ENCODE measurements around the gene FHIT. TPM values are rescaled to one million over a fixed set of nuclear protein-coding genes. Genes with fewer than 3 reads are reported as not detected.
A peak's percentile ranks its signal among the peaks of the same experiment; 100 is the strongest.

Gene FHIT
- total RNA-seq, 1 donor = 2.2 TPM

DNA sequence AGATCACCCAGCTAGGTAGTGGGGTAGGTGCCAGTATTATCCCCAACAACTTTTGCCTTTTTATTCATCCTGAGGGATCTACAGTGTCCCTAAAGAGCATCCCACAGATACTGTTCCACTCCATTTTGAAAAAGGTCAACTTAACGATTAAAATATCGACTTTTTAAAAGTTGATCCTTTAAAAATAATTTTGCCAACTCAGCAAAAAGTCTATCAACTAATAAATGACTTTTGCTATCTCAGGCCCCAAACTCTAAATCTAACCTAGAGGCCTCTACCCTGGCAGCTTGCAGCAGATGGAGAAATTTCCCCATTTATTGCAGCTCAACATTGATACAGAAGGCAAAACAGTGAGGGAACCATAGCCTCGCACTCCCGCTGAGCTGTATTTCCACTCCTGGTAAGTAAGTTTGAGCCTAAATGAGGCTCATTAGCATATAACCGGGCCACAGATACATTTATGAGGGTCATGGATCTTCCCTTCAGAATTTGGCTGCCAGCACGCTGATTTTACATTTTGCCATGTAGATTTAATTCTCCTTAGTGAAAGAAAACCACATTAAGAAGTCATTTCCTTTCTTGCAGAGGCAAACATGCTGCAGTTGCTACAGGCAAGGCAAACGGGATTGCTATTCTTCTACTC, 1497.3 kb downstream of the FHIT start:
- DNase-seq (ENCODE audit: low read depth) = no peak
- H3K4me3 ChIP-seq (ENCODE audit: low read depth, low read length) = no peak overlapping the region
- TF ChIP-seq, protein P1, sequence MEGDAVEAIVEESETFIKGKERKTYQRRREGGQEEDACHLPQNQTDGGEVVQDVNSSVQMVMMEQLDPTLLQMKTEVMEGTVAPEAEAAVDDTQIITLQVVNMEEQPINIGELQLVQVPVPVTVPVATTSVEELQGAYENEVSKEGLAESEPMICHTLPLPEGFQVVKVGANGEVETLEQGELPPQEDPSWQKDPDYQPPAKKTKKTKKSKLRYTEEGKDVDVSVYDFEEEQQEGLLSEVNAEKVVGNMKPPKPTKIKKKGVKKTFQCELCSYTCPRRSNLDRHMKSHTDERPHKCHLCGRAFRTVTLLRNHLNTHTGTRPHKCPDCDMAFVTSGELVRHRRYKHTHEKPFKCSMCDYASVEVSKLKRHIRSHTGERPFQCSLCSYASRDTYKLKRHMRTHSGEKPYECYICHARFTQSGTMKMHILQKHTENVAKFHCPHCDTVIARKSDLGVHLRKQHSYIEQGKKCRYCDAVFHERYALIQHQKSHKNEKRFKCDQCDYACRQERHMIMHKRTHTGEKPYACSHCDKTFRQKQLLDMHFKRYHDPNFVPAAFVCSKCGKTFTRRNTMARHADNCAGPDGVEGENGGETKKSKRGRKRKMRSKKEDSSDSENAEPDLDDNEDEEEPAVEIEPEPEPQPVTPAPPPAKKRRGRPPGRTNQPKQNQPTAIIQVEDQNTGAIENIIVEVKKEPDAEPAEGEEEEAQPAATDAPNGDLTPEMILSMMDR (IDR thresholded peaks at IDR 0.05; ENCODE audit: insufficient read depth, low read depth, low read length) = no peak

DNA sequence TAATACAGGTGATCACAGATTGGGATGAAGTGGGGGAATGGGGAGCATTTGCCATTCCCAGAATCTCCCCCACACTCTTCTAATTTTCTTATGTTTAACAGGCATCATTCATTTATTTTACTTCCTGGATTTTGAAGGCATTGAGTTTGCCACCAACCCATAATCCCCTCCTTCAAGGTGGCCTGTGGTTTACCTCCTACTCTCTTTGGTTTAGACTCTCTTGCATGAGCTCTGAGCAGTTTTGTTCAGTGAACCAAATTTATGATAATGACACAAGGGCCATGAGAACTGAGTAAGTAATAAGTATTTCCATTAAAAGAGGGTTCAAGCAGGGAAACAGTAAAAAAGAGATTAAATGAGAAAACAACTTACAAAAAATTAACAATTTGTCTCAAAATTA, 1498.3 kb downstream of the FHIT start:
- DNase-seq (ENCODE audit: low read depth) = no peak
- H3K4me3 ChIP-seq (ENCODE audit: low read depth, low read length) = no peak overlapping the region
- TF ChIP-seq, protein P1 (IDR thresholded peaks at IDR 0.05; ENCODE audit: insufficient read depth, low read depth, low read length) = no peak

DNA sequence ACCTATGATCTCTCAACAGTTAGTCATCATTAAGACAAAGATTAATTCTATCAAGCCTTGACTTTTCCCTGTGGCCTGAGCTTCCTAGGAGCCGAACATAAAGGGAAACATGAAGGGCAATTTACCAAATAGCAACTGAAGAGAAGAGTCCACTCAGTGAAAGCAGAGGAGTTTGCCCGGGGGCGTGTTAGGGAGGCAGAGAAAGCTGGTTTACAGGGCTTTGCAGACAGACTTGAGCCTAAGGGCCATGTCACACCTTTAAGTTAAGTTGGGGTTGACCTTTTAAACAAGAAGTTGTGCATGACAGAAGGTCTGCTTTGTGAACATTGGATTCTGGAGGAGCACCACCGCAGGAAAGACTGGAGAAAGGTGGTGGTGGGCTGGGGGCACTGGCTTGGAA, 1499.6 kb downstream of the FHIT start:
- no peak overlapping the region for H3K4me3 ChIP-seq (ENCODE audit: low read depth, low read length)
- TF ChIP-seq, protein P1 (IDR thresholded peaks at IDR 0.05; ENCODE audit: insufficient read depth, low read depth, low read length) = no peak
- no peak for DNase-seq (ENCODE audit: low read depth)

DNA sequence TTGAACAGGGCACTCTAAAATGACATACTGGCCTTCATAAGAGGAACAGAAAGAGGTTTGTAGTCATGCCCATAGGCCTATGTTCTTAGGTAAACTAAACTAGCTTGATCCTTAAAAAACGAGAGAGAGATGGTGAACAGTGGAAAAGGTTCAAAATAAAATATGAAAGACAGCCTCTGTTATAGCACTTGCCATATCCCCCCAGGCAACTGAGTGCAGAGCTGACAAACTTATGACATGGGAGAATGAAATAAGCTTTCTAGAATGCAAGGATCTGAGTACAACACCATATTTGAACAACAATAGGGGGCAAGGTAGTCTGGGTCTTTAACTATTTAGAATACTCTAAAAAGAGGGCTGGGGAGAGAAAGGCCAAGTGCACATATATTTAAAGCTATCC, 1500.9 kb downstream of the FHIT start:
- H3K4me3 ChIP-seq (ENCODE audit: low read depth, low read length) = no peak overlapping the region
- DNase-seq (ENCODE audit: low read depth) = no peak
- TF ChIP-seq, protein P1 (IDR thresholded peaks at IDR 0.05; ENCODE audit: insufficient read depth, low read depth, low read length) = no peak

DNA sequence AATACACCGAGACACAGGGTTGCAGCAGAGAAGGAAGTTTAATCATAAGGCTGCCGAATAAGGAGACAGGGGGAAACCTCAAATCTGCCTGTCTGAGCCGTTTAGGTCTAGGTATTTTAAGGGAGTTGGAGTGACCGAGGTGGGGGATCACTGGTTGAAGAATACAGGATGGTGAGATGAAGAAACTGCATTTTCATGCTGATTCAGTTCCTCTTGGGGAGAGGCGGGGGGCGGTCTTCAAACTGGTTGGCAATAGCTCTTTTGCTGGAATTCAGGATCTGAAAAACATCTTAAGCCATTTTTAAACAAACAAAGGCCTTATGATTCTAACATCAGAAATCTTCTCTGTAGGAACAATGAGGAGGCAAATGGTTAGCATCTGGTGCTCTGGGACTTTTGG, 1502.0 kb downstream of the FHIT start:
- no peak overlapping the region for H3K4me3 ChIP-seq (ENCODE audit: low read depth, low read length)
- DNase-seq (ENCODE audit: low read depth) = peak; percentile 66
- TF ChIP-seq, protein P1 (IDR thresholded peaks at IDR 0.05; ENCODE audit: insufficient read depth, low read depth, low read length) = no peak

DNA sequence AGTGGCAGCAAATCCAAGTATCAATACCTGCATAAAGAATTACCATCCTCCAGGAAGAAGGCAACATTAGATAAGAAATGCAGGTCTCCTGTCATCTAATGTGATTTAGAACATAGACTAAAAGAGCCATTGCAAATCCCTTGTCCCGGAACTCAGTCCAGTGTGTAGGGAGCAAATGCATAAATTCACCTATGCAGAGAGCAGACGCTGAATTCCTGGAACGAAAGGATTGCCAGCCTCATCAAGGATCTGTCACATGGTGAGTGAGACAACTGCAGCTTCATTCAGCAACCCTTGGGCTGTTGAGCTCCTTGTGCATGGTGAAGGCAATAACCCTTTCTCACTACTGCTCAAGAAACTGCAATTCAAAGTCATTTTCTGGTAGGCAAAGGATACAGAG, 1504.7 kb downstream of the FHIT start:
- TF ChIP-seq, protein P1 (IDR thresholded peaks at IDR 0.05; ENCODE audit: insufficient read depth, low read depth, low read length) = no peak
- no peak overlapping the region for H3K4me3 ChIP-seq (ENCODE audit: low read depth, low read length)

DNA sequence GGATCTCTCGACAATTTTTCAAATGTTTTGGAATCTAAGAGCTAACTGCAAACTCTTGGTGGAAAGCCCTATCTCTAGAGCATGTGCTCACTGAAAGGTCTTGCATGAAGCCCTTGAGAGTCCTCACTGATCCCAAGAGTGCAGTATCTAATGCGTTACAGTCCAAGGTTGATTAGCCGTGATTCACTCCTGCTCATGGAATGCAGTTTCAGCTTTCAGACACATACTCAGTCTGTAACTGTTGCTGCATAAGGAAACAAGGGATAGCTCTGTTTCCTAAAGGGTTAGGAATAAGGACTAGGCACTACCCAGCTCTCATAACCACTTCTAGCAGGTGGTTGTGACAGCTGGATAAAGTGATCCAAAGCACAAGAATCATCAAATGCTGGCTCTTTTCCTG, 1514.0 kb downstream of the FHIT start:
- DNase-seq (ENCODE audit: low read depth) = no peak
- no peak overlapping the region for H3K4me3 ChIP-seq (ENCODE audit: low read depth, low read length)
- TF ChIP-seq, protein P1 (IDR thresholded peaks at IDR 0.05; ENCODE audit: insufficient read depth, low read depth, low read length) = no peak

More for the DNA sequence above, 1504.7 kb downstream of the FHIT start:
- DNase-seq (ENCODE audit: low read depth) = no peak

Data from fibroblast of villous mesenchyme (primary cell).